NK-92 treated with Interleukin-12 subunit alpha and Interleukin-12 subunit beta, amount 100 ng/mL, for 24 hours (cell line): ENCODE measurements around the gene ZFYVE28.
"Not testable (repeated sequence)": the region's sequence is repeated elsewhere in the genome, so short reads cannot be mapped to it uniquely, and the experiment has no call there.

Experiments
- DNase-seq: peaks from one replicate; lab custom pipeline; 2025; lab: John Stamatoyannopoulos, UW

The ZFYVE28 gene

DNA sequence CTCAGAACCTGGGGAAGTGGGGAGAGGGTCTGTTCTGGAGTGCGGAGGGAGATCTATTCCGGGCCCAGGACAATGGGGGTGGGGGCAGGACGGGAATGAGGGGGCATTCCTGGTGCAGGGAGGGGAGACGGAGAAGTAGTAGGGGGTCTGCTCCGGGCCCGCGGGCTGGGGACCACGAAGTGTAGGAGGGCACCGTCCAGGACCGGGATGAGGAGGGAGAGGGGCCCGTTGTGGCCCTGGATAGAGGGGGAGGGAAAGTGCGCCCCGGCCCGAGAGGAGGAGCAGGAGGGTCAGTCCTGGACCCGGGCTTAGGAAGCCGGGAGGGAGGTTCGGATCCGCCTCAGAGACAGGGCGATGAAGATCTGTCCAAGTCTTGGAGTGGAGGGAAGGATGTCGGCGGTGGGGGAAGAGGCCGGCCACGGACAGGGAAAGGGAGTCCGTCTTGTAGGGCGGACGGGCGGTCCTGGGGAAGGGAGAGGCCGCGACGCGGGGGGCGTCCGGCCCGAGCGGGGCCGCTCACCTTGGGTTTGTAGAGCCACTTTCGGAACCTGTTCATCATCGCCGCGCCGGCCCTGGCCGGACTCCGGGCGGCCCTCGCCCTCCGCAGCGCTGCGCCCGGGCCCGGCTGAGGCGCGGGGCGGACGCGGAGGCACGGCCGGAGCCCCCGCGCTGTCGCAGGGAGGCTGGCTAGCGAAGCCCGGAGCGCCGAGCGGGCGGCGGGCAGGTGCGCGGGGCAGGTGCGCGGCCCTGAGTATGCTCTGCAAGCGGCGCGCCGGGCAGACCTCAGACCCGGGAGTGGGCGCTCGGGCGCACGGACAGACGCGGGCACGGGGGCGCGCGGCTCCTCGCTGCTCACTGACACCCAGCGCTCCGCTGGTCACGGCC is at the start of gene ZFYVE28:
Gene ZFYVE28 (minus strand): TSS at position 881 of the 885 bp plus-strand sequence. CDS start 322 bp downstream, at position 559.
- no peak for DNase-seq

DNA sequence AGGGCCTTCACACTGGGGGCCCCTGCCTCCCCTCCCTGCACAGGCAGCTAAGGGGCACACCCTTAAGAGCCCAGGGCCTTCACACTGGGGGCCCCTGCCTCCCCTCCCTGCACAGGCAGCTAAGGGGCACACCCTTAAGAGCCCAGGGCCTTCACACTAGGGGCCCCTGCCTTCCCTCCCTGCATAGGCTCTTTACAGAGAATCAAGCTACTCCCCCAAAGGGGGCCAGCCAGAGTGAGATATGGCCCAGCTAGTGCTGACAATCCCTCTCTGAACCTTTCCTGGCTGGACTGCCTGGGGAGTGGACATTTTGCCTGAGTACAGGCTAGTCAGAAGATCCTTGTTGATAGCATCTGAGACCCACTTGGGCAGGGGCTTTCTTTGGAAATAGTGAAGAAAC is 47.1 kb upstream of the ZFYVE28 start:
- DNase-seq = not testable (repeated sequence)

DNA sequence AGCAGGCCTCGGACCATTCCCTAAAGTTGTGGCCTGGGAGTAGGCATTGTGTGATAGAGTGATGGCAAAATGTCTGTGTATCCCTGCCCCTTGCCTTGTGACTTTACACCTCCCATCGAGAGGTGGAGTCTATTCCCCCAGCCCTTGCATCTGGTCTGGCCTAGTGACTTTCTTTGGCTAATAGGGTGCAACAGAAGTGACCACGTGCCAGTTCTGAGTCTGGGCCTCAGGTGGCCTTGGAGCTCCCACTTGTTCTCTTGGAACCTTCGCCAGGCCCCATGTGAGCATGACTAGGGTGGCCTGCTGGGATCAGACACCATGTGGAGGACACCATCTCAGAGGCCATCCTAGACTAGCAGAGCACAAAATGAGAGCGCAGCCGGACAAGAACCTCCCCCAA is 46.6 kb upstream of the ZFYVE28 start:
- DNase-seq = no peak

DNA sequence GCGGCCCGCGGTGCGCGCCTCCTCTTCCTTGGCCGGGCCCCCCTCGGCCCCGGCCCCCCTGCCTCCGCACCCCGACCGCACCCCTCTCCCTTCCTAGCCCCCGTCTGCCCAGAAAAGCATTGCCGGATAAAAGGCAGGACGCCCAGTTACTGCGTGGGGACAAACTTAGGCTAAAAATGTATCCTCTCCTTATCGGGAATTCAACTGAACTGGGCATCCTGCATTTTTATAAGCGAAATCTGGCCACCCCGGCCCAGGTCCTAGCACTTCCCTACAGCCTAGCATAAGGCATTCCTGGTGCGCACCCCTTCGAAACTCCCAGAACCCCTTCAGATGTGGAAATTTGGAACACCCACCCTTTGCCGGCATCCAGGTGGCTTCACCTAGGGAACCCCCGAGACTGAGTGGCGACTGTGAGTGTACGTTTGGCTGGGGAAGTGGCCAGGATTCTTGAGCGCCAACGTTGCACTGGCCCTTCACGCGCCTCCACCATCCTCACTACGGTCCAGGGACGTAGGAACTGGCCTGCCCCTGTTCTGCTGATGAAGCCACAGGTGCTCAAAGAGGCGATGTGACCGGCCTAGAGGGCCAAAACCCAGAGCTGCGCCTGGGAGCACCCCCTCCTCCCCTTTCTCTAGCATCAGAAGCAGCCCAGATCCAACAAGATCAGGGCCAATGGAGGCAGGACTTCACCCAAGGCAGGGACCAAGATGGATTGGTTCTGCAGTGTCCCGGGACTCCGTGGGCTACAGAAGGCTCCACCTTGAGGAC is 44.7 kb upstream of the ZFYVE28 start:
- DNase-seq = no peak

DNA sequence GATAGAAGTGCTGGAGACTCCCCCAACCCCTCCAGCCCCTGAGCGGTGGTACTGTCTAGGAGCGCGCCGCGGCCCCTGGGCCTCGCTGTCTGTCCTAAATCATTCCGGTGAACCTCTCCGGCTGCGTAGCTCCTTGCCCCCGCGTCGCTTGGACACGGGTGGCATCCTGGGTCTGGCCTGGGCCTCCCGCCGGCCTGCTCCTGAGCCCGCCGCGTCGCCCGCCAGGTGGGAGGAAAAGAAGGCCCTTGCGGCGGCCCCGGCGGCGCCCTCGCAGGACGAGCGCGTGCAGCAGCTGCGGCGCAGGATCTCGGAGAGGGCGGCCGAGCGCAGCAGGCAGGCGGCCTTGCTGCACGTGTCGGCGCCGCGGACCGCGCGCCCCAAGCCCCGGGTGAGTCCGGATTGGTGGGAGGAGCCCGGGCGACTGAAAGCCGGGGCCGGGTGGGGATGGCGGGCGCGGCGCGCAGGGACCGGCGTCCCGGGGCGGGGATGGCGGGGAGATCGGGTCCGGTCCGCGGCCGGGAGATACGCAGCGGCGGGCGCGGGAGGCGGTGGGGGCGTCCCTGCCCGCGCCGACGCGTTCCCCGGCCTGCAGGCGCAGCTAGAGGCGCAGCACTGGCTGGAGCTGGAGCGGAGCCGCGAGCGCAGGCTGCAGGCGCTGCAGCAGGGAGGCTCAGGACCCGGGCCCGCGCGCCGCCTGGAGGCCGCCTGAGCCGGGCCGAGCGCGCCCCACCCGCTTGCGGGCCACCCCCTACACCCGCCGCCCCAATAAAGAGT is 44.0 kb upstream of the ZFYVE28 start:
- DNase-seq = no peak

DNA sequence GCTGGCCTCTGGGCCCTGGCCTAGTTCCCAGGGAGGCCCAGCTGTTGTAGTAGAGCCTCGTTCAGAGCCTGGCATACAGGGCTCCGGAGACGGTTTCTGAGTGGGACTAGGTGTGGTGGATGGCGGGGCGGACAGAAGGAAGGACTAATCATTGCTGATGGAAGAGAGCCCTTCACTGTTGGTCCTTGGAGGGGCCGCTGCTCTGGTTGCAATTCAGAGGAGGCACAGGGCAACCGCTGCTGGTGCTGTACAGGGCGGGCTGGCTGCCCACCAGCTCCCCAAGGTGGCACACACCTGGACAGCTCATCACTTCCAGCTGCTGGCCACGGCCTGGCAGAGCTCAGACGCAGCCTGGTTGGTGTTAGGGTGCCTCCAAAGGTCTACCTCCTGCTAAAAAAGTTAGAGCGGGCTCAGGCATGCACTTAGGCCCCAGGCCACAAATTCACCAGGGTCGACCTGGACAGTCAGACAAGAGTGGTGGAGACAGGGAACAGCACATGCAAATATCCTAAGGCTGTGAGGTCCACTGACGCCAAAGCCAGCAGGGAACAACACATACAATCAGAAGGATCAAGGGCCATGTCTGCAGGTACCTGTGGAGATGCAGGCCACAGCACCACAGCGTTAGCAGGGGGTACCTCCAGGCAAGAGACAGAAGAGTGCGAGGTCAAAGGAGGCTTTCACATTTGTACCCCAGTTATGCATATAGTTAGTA is 43.0 kb upstream of the ZFYVE28 start:
- DNase-seq = no peak

DNA sequence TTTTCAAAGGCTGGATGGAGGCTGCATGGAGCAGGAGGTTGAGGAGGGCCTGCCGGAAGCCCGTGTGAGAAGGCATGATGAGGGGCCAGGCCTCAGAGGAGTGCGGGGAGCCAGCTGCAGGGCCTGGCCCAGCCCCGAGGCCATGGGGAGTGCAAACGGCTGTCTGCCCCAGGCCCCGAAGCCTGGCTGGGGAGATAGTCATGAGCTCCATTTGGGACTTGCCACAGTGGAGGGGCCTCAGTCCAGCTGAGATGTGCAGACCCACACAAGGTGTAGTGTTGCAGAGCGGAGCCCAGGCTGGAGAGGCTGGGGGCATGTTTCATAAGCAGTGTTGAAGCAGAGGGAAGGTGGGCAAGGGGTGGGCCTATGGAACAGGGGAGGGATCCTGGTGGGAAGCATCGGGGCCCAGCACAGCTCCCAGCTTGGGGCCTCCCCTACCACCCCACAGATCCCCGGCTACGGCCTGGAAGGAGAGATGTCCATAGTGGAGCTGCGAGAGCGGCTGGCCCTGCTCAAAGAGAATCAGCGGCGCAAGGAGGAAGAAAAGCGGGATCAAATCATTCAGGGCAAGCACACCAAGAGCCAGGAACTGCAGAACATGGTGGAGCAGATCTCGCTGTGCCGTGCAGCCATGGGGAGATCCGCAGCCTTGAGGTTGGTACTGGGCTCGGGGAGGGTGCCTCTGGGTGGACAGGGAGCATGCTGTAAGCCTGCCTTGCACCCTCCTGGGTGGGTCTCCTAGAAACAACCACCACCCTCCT is 41.3 kb upstream of the ZFYVE28 start:
- no peak for DNase-seq

DNA sequence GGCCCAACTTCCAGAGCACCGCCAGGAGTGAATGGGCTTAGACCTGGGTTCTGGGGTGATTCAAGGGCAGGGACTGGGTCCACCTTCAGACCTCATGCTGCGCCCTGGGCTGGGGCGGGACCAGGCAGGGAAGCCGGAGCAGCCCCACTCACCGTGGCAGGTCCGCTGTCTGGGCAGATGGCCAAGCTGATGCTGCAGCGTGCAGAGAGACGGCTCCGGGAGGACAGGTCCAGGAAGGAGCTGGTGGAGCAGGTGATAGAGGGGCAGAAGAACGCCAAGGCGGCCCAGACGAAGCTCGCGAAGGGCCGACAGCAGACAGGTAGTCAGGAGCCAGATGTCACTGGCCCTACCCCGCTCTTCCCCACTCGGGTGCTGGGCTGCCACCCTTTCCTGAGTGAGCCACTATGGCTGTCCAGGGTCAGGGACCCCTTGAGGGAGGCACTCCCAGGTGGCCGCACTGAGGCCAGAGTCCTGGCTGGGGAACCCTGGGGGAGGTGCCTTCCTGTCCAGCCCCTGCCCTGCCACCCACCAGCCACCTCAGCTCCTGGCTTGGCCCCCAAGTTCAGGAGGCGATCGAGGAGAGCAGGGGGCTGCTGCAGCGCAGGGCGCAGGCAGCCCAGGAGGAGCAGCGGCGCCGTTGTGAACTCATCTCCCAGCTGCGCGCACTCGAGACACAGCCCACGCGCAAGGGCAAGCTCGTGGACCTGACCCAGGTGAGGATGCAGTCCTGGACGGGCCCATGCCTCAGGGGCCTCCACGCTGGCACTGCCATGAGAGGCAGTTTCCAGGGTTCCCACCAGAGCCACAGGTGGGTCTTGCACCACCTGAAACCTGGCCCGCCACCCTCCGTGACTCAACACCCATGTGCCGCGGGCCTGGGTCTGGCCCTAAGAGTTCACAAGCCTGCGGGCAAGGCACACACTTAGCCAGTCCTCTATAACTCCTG is 40.4 kb upstream of the ZFYVE28 start:
- DNase-seq = no peak

DNA sequence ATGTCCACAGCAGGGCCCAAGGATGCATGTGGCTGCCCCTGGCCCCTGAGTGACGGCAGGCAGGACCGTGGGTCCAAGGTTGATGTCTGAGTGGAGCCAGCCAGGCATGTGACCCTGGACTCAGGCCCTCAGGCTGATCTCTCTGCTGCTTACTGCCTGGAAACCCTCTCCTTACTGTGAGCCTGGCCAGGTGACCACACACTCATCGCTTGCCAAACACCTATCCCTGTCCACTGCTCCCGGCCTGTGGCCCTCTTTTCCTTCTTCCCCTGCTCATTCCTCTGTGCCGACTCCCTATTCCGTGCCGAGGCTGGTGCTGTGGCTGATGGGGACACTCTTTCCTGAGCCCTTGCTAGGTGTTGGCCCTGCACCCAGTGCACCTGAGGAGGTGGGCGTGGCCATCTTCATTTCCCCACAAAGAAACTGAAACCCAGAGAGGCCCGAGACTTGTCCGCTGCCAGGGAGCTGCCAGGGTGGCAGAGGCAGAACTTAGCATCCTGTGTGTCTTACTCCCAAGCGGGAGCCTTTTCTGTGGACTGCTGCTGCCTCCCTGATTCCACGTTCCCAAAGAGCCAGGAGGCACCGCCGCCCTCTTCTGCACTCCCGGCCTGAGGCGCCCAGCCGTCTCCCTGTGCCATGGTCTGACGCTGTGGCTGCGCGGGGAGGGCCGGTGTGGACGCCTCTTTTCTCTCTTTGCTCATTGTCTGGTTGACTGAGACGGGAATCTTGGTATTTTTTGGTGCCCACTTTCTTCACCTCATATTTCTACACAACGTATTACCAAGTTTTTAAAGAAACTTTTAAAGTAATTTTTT is 39.2 kb upstream of the ZFYVE28 start:
- no peak for DNase-seq

DNA sequence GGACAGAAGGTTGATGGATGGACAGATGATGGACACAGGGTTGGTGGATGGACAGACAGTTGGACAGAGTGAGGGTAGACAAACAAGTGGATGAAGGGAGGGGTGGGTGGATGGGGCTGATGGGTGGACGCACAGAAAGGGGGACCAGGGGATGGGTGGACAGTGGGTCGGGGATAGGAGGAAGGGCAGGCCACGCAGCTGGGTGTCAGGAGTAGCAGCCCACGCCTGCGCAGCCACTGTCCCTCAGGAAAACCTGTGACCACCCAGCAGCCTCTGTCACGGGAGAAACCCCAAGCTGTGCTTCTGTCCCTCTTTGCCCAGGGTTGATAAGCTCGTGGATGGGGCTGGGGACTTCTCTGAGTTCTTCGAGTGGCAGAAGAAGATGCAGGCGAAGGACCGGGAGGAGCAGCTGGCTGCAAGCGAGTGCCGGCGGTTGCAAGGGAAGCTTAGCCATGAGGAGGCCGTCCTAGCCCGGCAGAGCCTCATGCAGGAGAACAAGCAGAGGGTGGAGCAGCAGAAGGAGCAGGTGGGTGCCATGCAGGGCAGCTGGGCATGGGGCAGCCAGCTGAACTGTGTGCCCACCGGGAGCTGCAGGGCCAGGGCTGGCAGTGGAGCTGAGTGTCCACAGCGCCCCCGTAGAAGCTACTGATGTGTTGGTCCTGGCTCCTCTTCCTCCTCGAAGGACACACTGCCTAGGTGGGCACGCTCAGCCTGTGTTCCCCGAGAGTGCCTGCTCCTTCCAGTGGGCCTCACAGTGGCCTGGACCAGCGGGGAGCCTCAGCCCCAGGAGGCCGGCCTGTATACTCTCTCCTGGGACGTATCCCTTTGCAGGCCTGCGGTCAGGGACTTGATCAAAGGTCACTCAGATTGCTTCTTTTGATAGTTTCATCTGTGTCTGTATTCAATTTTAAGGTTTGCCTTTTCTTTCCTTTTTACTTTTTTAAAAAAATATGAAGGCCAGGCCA is 33.7 kb upstream of the ZFYVE28 start:
- no peak for DNase-seq

DNA sequence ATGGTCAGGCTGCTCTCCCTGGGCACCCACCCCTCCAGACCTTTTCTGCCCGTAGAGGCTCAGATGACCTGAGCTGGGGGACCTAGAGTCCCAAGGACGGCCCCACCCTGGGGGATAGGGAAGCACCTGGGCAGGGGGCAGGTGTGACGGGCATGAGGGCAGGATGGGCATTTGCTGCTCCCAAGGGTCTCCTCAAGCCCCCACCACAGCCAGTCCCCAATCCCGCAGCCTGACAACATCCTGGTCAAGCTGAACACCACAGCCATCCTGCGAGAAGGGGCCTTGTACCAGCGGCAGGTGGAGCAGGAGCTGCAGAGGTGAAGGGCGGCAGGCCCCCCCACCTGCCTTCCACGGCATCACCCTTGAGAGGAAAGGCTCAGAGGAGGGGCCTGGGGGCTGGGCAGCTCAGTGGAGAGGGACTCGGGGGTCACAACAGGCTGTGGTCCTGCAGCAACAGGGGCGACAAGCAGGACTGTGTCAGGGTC is 32.6 kb upstream of the ZFYVE28 start:
- DNase-seq = no peak

DNA sequence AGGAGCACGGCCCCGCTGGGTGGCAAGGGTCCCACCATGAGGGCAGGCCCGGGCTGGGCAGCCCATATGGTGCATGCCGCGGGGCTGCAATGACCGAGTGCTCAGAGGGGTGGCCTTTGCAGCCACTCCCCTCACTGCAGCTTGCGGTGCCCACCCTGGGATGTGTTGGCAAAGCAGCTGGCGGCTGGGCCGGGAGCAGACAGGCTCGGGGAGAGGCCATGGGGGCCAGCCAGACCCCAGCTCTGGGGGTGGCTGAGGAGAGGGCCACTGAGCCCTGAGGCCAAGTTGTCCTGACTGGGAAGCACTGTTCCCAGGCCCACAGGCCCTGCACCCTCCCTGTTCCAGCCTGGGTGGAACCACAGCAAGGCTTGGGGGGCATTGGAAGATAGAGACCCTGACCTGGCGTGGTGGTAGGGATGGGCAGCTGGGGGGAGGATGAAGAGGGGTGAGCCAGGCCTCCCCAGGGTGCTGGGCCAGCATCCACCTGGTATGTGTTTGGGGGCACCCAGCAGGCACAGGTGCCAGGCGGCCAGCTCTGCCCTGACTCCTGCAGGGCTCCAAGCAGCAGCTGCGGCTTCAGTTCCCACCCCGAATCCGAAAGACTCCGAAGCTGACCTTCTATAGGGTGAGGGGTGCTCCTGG is 32.1 kb upstream of the ZFYVE28 start:
- DNase-seq = no peak

DNA sequence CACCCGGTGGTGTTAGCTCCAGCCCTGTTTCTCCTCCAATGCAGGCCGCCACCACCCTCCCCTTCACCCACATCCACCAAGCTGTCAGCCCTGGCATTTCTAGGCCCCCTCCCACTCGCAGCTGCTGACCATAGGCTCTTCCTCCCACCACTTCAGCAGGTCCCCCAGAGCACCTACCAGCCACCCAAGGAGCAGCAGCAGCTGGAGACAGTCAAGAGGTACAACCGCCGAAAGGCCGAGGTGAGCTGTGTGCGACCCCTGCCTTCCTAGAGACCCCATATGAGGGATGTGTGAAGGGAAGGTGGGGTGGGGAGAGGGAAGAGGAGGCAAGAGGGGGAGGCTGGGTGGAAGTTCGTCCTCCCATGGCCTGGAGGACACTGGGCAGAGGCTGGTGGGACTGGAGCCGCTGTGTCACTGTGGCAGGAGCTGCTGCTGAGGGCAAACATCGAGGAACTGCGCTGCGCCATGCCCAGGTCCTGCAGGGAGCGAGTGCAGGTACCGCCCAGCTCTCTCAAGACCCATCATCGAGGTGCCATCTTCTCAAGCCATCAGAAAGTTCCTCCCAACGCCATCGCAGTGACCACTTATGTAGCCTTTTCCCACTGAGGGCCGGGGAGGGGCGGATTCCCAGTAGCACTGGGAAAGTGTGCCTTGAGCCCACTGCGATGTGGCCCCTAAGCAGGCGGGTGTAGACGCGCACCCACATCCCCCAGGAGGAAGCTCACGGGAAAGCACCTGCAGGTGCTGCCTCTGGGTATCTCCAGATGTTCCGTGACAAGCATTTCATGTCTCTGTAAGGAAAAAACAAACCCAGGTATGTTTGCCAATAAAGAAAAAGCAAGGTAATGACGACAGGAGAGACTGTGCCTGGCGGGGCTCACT is 31.3 kb upstream of the ZFYVE28 start:
- DNase-seq = no peak

DNA sequence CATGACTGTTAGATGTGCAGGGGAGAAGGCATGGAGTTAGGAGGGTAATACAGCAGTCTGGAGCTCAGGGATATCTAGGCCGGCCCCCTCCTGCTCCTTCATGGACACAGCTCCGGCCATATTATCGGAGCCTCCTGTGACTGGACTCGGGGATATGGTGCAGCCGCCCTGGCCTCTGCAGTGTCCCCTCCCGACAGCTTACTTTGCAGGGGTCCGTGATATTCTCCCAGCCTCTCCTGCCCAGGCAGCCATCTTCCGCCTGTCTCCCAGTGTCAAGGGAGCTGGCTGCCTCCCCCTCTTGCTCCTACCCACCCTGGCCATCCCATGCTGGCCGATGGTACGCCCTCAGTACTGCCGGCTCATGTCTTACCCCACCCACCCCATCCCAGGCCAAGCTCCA is 30.6 kb upstream of the ZFYVE28 start:
- DNase-seq = no peak

DNA sequence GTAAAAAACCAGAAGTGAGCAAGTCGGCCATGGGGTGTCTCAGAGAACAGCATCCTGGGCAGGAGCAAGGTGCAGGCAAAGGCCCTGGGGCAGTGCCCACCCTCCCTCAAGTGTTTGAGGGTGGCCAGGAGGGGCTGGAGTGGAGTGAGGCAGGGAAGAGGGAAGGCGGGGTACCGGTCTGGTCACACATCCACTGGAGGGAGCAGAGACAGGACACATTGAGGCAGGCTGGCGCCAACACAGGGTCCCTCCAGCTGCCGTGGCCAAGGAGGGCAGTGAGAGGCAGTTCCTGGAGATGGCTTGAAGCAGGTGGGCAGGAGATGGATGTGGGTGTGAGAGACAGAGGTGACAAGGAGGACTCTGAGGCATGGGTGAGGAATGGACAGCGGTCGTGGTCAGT is 30.1 kb upstream of the ZFYVE28 start:
- no peak for DNase-seq
